ENCODE measurements around the gene TIGD6.

DNA sequence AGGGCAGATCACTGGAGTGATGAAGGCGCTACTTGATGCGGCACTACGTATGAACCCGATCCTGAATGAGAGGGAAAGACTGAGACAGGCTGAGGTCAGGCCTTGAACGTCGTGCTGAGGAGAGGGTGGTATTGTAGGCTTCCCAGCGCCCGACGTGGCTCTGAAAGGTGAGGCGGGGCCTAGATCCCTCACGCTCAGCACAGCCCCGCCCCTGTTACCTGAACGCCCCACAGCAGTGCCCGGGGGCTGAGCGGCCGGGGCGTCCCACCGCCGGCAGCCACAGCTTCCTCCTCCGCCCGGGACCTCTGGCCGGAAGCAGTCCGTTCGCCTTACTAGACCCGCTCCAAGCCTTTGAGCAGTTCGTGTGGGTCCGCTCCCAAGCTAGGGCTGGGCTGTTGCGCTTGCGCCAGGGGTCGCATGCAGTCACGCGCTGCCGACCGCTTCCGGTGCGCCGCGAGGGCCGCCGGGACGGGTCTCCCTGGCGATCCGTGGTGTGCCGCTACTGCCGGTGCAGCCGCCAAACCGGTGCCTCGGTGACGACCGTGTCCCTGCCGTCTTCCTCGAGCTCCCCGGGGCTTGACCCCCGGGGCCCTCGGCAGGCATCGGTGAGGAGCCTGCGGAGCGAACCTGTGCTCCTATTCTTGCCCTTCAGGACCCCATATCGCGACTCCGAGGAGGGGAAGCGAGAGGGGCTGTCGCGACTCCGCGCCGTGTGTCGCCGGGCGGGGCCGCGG, at the start of gene TIGD6, which contains the start of gene HMGXB3:
- TF ChIP-seq SUZ12 (IDR thresholded peaks at IDR 0.05; ENCODE audit: extremely low read depth, insufficient read depth, insufficient read length) (no peak), YY1 (IDR thresholded peaks at IDR 0.05; ENCODE audit: insufficient read depth, insufficient read length) (no peak)

Data from NT2/D1 (cell line).